ENCODE results near the gene RAB20.

Gene RAB20

GRCh38 chr13:110555601-110556223, 5.8 kb downstream of the RAB20 start:
- no peak for TF ChIP-seq CTCF (conservative IDR thresholded peaks at IDR 0.05; ENCODE audit: low read length)
- no peak overlapping the region for H3K4me3 ChIP-seq (ENCODE audit: low read length)
- no peak for DNase-seq (ENCODE audit: low read depth)

GRCh38 chr13:110554946-110555345, 6.6 kb downstream of the RAB20 start:
- no peak for TF ChIP-seq CTCF (conservative IDR thresholded peaks at IDR 0.05; ENCODE audit: low read length)
- no peak for DNase-seq (ENCODE audit: low read depth)
- H3K4me3 ChIP-seq (ENCODE audit: low read length), result no peak overlapping the region

- TF ChIP-seq CTCF (conservative IDR thresholded peaks at IDR 0.05; ENCODE audit: low read length), result no peak
- no peak for DNase-seq (ENCODE audit: low read depth)
- no peak overlapping the region for H3K4me3 ChIP-seq (ENCODE audit: low read length)
These were observed 7.2 kb downstream of the RAB20 start for GRCh38 chr13:110554227-110554836.

- H3K4me3 ChIP-seq (ENCODE audit: low read length), result no peak overlapping the region
- no peak for DNase-seq (ENCODE audit: low read depth)
- TF ChIP-seq CTCF (conservative IDR thresholded peaks at IDR 0.05; ENCODE audit: low read length), result no peak
These were observed 8.1 kb downstream of the RAB20 start for GRCh38 chr13:110553417-110553816.

GRCh38 chr13:110552767-110553166, 8.8 kb downstream of the RAB20 start:
- no peak for DNase-seq (ENCODE audit: low read depth)
- no peak overlapping the region for H3K4me3 ChIP-seq (ENCODE audit: low read length)
- no peak for TF ChIP-seq CTCF (conservative IDR thresholded peaks at IDR 0.05; ENCODE audit: low read length)

- DNase-seq (ENCODE audit: low read depth), result no peak
- no peak for TF ChIP-seq CTCF (conservative IDR thresholded peaks at IDR 0.05; ENCODE audit: low read length)
- no peak overlapping the region for H3K4me3 ChIP-seq (ENCODE audit: low read length)
These were observed 10.2 kb downstream of the RAB20 start for GRCh38 chr13:110551284-110551683.

- no peak for TF ChIP-seq CTCF (conservative IDR thresholded peaks at IDR 0.05; ENCODE audit: low read length)
- H3K4me3 ChIP-seq (ENCODE audit: low read length), result no peak overlapping the region
- DNase-seq (ENCODE audit: low read depth), result no peak
These were observed 11.7 kb downstream of the RAB20 start for GRCh38 chr13:110549795-110550160.
